ENCODE data around the gene KCNJ15.
"Not testable (repeated sequence)": the region's sequence is repeated elsewhere in the genome, so short reads cannot be mapped to it uniquely, and the experiment has no call there.

The KCNJ15 gene

DNA sequence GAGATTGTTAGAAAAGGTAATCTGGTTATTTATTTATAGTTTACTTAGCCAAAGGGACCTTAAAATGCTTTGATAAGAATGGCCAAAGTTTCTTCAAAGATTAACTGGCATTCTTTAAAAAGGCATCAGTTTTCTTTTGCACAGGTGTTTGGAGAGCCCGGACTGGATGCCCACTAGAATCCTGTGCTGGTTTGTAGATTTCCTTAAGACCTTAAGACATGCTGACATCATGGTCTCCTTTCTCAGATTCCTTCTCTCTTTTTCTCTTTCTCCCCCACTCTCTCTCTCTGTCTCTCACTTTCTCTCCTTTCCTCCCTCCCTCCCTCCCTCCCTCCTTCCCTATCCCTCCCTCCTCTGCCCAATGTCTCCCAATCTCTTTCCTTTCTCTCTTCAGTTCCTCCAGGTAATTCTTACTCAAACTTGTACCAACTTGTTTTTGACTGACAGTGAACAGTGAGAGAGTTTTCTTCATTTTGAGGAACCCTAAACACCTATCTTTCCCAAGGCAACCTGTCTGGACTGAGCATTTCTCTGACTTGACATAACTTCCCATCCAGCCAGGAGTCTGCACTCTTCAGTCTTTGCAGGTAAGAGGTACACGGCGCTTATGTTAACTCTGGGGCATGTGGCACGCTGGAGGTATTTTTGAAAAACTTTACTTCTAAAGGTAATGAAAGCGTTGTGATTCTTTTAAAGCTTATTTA lies at the start of gene KCNJ15:
Gene KCNJ15, plus strand, starts transcription at position 393 of the 704 bp plus-strand sequence. CDS start 42,271 bp downstream, outside the sequence.
- no peak for FAIRE-seq

- no peak for FAIRE-seq
Observed at GRCh38 chr21:38208118-38208517, 48.7 kb upstream of the KCNJ15 start.

GRCh38 chr21:38211321-38211720 lies 45.5 kb upstream of the KCNJ15 start:
- FAIRE-seq, result no peak

GRCh38 chr21:38212706-38213105 lies 44.1 kb upstream of the KCNJ15 start:
- no peak for FAIRE-seq

DNA sequence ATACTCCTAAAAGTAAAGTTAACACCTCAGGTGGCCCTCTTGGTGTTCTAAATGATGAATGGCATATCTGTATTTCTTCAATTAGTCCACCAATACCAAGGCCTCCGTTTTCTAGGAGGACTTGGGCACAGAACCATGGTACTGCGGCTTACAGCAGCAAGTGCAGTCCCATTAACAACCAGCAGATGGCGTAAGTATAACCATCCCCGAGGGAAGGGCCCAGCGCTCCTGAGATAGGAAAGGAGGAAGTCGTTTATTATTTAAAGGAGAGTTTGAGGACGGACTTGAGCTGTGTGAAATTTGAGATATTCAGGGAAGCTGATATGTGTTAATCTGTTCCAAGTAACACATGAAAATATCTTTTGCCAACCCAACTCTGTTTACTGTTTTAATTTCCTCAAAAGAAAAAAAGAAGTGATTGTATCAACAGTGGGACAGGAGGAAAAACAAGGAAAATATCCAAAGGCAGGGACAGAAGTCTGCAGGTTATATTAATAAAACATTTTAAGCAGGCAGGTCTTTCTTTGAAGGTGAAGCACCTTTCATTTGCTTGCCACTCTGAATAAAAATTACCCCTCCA lies 37.7 kb upstream of the KCNJ15 start:
- FAIRE-seq, result no peak

- no peak for FAIRE-seq
Observed at GRCh38 chr21:38220270-38220737, 36.5 kb upstream of the KCNJ15 start.

DNA sequence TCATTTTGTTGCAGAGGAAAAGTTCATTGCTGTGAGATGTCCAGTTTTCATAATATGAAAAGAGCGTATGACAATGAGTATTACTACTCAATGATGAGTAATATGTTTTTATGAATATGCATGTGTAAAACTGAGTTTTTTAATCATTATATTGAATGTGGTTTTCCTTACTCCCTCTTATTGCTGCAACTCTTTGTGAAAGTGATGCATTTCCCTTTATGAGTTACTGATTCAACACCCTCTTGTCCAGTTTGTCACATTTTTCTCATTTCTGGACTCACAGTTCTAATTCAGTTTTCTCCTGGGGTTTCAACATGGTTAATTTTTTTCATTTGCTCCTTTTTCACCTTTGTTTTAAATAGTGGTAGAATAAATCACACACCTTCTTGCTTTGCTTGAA lies 35.2 kb upstream of the KCNJ15 start:
- FAIRE-seq, result no peak

GRCh38 chr21:38223893-38224540 lies 32.8 kb upstream of the KCNJ15 start:
- FAIRE-seq, result no peak

DNA sequence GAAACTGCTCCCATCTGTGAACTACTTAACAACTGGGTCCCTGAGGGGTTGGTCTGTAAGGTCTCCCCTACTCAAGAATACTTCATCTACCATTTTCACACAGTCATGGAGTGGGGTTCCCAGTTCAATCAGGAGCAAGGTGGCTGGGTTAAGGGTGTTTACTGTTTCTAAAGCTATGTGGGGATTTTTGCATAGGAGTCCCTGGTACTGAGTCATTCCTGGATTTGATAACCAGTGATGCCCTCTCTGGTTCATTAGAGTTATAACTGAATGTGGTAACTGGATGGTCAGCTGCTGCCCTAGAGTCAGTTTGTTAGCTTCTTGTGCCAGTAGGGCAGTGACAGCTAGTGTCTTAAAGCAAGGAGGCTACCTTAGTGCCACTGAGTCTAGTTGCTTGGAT lies 29.4 kb upstream of the KCNJ15 start:
- no peak for FAIRE-seq

DNA sequence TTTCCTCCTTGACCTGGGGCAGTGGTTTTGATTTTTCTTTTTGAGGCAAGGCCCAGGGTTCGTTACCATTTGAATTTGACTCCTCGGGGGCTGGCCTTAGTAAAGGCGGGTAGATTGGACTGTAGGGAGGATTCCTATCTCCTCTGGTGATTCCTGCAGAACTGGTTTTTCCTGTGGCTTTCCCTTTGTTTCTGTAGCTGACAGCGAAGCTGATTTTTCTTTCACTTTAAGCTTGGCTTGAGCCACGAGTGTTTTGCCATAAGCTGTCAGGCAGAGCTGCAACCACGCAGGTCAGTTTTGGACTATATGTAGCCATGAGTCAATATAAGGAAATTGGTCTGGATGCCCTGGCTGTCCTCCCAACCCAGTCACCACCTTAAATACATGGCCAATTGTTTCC lies 28.7 kb upstream of the KCNJ15 start:
- FAIRE-seq, result no peak

DNA sequence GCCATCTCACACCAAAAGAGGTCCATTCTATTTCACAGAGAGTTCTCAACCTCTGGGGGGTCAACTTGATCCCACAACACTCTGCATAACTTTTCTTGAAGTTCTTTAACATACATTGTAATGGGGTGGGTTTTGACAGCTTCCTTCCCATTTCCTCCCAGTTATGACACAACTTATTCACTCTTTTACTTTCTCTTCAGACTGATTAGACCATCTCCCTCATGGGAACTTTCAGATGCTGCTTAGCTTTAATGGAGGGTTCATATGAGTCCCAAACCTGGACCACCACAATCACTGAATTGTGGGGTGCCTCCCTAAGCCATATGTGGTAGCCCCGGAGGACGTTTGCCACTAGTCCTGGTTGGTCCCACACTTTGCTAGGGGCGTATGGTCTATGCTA lies 28.3 kb upstream of the KCNJ15 start:
- FAIRE-seq, result no peak

GRCh38 chr21:38229260-38229877 lies 27.4 kb upstream of the KCNJ15 start:
- FAIRE-seq, result no peak

DNA sequence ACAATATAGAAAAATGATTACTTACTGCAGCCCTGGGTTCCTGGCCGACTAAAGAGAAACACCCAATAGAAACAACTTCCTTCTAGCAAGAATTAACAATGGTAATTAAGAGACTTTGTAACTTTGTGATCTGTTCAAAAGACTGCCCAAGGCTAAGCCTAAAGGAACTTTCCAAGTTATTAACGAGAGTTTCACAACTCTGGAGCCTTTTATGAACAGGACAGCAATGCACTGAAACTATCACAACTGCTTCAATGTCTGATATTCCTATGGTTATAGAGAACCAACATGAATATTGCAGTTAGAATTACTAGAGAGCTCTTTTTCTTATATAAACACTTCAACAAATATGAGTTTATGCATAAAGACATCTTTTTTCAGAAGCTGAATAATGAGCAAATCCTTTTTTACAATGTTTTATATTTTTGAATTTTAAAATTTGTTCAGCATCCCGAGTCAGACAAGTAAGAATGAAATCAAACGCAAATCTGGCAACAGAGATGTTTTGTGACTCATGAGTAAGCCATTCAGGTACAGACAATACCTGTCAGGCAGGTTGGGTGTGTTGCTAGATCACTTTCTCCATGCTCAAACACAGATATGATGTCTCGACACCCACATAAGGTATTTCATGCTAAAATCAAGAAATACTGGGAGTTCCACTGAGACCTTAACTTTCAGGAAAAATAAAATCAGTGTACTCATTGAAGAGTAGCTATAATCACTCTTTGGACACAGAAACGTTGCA lies 22.2 kb upstream of the KCNJ15 start:
- FAIRE-seq, result no peak

DNA sequence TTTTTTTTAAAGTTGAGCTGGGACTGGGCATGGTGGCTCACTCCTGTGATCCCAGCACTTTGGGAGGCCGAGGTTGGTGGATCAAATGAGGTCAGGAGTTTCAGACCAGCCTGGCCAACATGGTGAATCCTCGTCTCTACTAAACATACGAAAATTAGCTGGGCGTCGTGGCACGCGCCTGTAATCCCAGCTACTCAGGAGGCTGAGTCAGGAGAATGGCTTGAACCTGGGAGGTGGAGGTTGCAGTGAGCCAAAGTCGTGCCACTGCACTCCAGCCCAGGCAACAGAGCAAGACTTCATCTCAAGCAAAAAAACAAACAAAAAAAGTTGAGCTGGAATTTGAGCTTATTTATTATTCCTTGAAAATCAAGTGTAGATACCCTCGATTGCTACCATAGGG lies 21.5 kb upstream of the KCNJ15 start:
- FAIRE-seq, result not testable (repeated sequence)

DNA sequence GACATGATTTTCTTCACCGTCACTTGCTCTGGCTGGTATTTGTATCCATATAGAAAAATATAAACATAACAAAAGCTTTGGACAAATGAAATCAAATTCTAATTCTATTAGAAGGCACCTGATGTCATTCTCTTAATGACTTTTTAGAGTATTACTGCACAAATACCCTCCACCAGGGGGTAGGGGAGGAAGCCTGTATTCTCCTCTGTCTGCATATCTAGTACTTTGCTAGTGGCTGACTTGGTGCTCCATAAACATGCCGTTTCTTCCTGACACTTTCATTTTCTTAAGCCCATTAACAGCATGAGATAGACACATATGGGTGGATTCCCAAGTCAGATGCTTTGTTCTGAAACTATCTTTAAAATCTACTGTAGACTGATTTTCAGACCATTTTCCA lies 20.6 kb upstream of the KCNJ15 start:
- FAIRE-seq, result no peak

- FAIRE-seq, result no peak
Observed at GRCh38 chr21:38239672-38240071, 17.1 kb upstream of the KCNJ15 start.

GRCh38 chr21:38240129-38240528 lies 16.7 kb upstream of the KCNJ15 start:
- no peak for FAIRE-seq

DNA sequence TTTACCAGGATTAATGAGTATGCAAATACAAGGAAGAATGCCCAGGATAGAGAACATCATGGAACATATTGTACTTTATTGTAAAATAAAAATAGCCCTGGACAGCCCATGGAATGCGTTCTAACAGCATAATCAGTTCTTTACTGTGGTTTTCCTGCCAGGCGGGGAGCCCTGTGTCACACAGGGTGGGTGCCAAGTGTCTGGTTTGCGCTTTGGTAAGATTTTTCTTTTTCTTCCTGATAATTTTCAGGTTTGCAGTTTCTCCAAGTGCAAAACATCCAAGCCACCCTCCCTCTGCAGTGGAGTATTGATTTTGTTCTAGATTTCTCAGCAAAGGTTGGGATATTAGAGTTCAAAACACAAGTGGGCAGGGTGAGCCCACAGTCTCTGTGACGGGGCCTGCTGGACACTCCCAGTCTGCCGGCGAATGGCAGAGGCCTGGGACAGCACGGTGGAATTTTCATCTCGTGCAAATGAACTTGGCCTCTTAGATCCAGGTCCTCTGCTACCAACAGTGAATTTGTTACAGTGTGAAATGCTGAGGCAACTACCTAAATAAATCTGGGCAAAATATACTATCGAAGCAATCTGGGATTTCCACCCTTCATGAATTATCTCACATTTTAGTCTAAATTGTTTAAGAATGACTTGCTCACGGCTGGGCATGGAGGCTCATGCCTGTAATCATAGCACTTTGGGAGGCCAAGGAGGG lies 15.6 kb upstream of the KCNJ15 start:
- FAIRE-seq, result no peak

GRCh38 chr21:38242061-38242460 lies 14.7 kb upstream of the KCNJ15 start:
- FAIRE-seq, result no peak

- no peak for FAIRE-seq
Observed at GRCh38 chr21:38243732-38244406, 12.9 kb upstream of the KCNJ15 start.

- no peak for FAIRE-seq
Observed at GRCh38 chr21:38244407-38244787, 12.4 kb upstream of the KCNJ15 start.

Data from TTC549 (cell line).